ENCODE measurements around the gene TENM3.

Gene TENM3

DNA sequence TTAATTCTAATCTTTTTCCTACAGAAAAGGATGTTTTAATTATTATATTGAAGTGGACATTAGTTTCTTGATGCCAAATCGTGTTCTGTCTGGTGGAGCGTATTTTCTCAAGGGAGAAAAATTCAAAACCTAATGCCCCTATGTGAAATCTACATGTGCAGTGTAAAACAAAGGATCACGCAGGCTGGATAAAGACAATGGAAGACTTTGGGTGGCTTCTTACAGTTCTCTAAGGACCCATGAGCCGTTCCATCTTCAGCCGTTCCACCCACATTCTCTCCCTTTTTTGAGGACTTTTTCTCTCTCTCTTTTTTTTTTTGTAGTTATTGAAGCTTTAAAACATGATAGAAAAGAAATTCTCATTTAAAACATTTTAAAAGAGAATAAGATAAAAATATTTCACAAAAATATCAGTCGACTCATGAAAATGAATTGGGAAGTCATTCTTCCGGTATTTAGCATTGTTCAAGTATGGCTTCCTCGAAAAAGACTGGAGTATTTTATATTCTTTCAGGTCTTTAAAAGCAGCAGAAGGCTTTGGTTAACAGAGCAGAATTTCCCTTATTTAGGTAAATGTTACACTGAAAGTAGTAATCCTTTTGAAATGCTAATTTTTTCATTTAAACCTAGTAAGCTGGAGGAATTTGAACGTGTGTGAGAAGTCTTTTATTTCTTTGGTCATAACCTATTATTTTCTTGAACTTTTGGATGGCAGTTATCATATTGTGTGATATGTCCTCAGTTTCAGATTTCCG, 11.0 kb downstream of the TENM3 start:
- no peak for DNase-seq (ENCODE audit: low read depth)
- no peak overlapping the region for H3K4me3 ChIP-seq (ENCODE audit: low read depth, low read length)
- no peak for TF ChIP-seq MYC (IDR thresholded peaks at IDR 0.05; ENCODE audit: low read depth, low read length)
- TF ChIP-seq, protein P1, sequence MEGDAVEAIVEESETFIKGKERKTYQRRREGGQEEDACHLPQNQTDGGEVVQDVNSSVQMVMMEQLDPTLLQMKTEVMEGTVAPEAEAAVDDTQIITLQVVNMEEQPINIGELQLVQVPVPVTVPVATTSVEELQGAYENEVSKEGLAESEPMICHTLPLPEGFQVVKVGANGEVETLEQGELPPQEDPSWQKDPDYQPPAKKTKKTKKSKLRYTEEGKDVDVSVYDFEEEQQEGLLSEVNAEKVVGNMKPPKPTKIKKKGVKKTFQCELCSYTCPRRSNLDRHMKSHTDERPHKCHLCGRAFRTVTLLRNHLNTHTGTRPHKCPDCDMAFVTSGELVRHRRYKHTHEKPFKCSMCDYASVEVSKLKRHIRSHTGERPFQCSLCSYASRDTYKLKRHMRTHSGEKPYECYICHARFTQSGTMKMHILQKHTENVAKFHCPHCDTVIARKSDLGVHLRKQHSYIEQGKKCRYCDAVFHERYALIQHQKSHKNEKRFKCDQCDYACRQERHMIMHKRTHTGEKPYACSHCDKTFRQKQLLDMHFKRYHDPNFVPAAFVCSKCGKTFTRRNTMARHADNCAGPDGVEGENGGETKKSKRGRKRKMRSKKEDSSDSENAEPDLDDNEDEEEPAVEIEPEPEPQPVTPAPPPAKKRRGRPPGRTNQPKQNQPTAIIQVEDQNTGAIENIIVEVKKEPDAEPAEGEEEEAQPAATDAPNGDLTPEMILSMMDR (IDR thresholded peaks at IDR 0.05; ENCODE audit: low read depth, low read length) = no peak
- no peak for TF ChIP-seq POLR2A (IDR thresholded peaks at IDR 0.05; ENCODE audit: extremely low read depth, insufficient read length)
- TF ChIP-seq, protein P2, sequence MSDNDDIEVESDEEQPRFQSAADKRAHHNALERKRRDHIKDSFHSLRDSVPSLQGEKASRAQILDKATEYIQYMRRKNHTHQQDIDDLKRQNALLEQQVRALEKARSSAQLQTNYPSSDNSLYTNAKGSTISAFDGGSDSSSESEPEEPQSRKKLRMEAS (IDR thresholded peaks at IDR 0.05; ENCODE audit: low read depth, low read length) = no peak

DNA sequence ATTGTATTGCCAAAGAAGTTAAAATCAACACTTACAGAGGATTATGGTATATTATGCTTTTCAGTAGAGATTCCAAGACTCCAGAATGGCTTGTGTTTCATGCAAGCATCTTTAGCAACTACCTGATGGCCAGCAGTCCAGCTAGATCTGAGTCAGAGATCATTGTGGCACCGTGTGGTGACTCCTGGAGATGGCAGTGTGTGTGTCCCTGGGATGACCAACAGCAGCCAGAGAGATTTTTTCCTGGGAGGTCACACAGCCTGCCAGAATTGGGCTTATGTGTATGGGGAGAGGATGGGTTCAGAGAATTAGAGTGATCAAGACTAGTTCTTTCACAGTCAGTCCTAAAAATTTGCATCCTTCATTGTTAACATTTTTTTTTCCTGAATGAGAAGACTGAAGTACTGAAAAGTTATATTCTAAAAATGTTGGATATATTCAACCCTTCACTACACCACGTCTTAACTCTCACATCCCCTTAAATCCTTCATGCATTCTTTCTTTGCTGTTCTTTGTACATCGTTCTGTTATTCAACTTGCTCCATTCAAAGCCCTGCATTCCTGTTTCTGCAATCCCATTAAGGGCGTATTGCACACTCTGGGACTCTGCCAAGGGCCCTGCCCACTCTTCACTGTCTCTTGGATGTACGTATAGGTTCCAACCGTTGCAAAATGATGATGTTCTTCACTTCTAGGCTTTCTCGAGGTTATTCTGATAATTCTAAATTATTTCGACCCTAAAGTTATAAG, 12.4 kb downstream of the TENM3 start:
- H3K4me3 ChIP-seq (ENCODE audit: low read depth, low read length) = no peak overlapping the region
- no peak for TF ChIP-seq MYC (IDR thresholded peaks at IDR 0.05; ENCODE audit: low read depth, low read length)
- TF ChIP-seq, protein P1 (IDR thresholded peaks at IDR 0.05; ENCODE audit: low read depth, low read length) = no peak
- TF ChIP-seq, protein P2 (IDR thresholded peaks at IDR 0.05; ENCODE audit: low read depth, low read length) = no peak
- no peak for TF ChIP-seq POLR2A (IDR thresholded peaks at IDR 0.05; ENCODE audit: extremely low read depth, insufficient read length)
- no peak for DNase-seq (ENCODE audit: low read depth)

DNA sequence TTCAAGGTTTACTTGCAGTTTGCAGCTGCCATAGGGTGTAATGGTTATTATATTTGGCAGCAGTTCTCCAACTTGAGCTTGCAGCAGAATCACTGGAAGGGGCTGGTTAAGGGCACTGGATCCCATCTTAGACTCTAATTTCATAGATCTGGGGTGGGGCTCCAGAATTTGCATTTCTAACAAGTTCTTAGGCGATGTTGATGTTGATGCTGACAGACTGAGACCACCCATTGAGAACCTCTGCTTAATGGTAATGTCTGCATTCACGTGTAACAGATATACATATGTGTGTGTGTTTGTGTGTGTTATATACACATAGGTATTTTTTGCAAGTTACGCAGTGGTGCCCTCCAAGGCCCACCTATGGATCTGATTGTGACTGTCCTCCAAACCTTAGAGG, 13.8 kb downstream of the TENM3 start:
- no peak overlapping the region for H3K4me3 ChIP-seq (ENCODE audit: low read depth, low read length)
- no peak for DNase-seq (ENCODE audit: low read depth)
- TF ChIP-seq, protein P1 (IDR thresholded peaks at IDR 0.05; ENCODE audit: low read depth, low read length) = no peak
- TF ChIP-seq, protein P2 (IDR thresholded peaks at IDR 0.05; ENCODE audit: low read depth, low read length) = no peak
- TF ChIP-seq MYC (IDR thresholded peaks at IDR 0.05; ENCODE audit: low read depth, low read length) (no peak), POLR2A (IDR thresholded peaks at IDR 0.05; ENCODE audit: extremely low read depth, insufficient read length) (no peak)

DNA sequence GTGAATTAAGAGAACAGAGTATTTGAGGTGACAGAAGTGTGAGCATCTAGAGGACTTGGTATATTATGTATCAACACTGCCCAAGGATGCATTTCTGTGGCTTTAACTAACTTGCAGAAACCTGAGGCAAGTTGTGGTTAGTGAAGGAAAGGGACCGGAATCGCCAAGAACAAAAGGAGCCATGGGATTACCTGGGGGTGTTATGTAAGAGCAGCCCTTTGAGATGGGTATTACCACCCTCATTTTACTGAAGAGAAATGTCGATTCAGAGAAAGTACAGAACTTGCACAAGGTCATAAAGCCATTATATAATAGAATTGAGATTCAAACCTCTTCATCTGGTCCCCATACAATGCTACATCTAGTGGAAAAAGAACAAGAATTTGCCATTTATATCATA, 14.3 kb downstream of the TENM3 start:
- TF ChIP-seq, protein P2 (IDR thresholded peaks at IDR 0.05; ENCODE audit: low read depth, low read length) = no peak
- TF ChIP-seq MYC (IDR thresholded peaks at IDR 0.05; ENCODE audit: low read depth, low read length) (no peak), POLR2A (IDR thresholded peaks at IDR 0.05; ENCODE audit: extremely low read depth, insufficient read length) (no peak)
- TF ChIP-seq, protein P1 (IDR thresholded peaks at IDR 0.05; ENCODE audit: low read depth, low read length) = no peak
- no peak for DNase-seq (ENCODE audit: low read depth)
- no peak overlapping the region for H3K4me3 ChIP-seq (ENCODE audit: low read depth, low read length)

DNA sequence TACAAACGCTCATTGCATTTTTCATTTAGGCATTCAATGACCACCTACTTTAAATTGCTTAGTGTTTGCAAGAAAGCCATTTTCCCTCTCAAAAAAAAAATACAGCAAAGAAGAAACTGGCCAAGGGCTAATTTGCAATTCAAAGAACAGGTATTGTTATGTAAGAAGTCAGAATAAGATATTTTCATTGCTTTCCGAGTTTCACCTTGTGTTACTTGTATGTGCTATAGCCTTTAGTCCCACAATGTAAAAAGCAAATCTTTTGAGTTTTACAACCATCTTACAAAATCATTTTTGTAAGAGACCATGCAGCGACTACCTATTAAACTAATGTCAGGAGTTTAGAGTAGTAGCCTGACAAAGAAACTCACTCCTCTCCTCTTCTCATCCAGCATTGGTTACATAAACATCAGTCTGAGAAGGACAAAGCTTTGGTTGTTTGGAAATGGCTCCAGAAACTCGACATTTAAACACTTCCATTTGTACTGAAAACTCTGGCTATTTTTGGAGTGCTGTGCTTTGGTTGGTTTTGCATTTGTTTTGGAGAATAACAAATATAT, 15.3 kb downstream of the TENM3 start:
- no peak overlapping the region for H3K4me3 ChIP-seq (ENCODE audit: low read depth, low read length)
- no peak for DNase-seq (ENCODE audit: low read depth)
- TF ChIP-seq, protein P1 (IDR thresholded peaks at IDR 0.05; ENCODE audit: low read depth, low read length) = no peak
- TF ChIP-seq, protein P2 (IDR thresholded peaks at IDR 0.05; ENCODE audit: low read depth, low read length) = no peak
- TF ChIP-seq MYC (IDR thresholded peaks at IDR 0.05; ENCODE audit: low read depth, low read length) (no peak), POLR2A (IDR thresholded peaks at IDR 0.05; ENCODE audit: extremely low read depth, insufficient read length) (no peak)
